ENCODE results near the gene STIM1. TPM values are rescaled to one million over a fixed set of nuclear protein-coding genes. Genes with fewer than 3 reads are reported as not detected.

The STIM1 gene
- total and polyA plus RNA-seq, 7 donors = 52.1 to 147 (median 109) TPM

DNA sequence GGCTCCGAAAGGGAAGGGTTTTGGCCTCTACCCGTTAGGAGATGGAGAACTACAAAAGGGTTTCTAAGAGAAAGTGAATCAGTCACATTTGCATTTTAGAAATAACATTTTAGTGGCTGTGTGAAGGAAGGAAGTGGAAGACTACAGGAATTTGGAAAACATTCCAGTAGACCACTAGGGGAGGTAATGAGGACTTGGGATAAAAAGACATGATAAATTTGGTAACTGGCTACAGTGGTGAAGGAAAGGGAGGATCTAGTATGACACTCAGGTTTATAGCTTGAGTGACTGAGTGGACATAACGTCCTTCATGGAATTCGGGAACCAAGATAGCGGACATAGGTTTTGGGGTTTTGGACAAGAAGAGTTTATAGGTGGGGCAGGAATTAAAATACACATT lies 232.1 kb downstream of the STIM1 start:
- H3K9me3 ChIP-seq = no peaks in the 10 kb centered on the region
- H3K27me3 ChIP-seq (ENCODE audit: insufficient read depth in 3 of 3, low read length in 2 of 3) = no peaks in the 10 kb centered on the region
- 90 to 94% (median 94%) methylated on average over 5 of the region's 5 CpGs for WGBS, 3 donors
- no peak for DNase-seq
- no peaks in the 10 kb centered on the region for H3K4me1 ChIP-seq
- TF ChIP-seq, protein P1, sequence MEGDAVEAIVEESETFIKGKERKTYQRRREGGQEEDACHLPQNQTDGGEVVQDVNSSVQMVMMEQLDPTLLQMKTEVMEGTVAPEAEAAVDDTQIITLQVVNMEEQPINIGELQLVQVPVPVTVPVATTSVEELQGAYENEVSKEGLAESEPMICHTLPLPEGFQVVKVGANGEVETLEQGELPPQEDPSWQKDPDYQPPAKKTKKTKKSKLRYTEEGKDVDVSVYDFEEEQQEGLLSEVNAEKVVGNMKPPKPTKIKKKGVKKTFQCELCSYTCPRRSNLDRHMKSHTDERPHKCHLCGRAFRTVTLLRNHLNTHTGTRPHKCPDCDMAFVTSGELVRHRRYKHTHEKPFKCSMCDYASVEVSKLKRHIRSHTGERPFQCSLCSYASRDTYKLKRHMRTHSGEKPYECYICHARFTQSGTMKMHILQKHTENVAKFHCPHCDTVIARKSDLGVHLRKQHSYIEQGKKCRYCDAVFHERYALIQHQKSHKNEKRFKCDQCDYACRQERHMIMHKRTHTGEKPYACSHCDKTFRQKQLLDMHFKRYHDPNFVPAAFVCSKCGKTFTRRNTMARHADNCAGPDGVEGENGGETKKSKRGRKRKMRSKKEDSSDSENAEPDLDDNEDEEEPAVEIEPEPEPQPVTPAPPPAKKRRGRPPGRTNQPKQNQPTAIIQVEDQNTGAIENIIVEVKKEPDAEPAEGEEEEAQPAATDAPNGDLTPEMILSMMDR (IDR thresholded peaks at IDR 0.05) = no peak
- H3K36me3 ChIP-seq (ENCODE audit: insufficient read depth in 1 of 2, low read depth in 1 of 2) = peaks cover 12 to 90% of the 10 kb centered on the region in 2 donors
- intact Hi-C loops (cut with DNase I) = no loop called here
- no peak overlapping the region for H3K4me3 ChIP-seq
- ATAC-seq = no peak
- no peak overlapping the region for H3K27ac ChIP-seq

DNA sequence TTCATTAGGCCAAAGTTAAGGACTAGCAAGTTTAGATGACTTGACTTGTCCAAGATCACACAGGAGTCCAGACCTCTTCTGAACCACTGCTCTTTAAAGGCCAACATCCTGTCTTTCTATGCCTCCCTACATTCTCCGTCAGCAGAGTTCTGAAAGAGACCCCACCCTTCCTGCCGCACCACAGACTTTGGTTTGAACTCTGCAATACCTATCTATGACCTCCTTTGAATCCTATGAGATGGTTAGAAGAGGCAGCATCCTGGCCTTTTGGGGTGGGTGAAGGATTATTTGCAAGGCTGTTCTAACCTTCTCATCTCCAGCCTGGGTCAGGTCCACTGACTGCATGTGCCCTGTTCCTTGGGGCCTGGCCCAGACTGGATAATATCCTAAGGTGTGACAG lies 234.8 kb downstream of the STIM1 start:
- ATAC-seq (no peak), DNase-seq (no peak)
- Histone ChIP-seq H3K36me3 (ENCODE audit: insufficient read depth in 1 of 2, low read depth in 1 of 2) (peaks cover 10 to 63% of the 10 kb centered on the region in 2 donors), H3K27ac (no peak overlapping the region), H3K9me3 (no peaks in the 10 kb centered on the region), H3K4me1 (no peaks in the 10 kb centered on the region), H3K27me3 (ENCODE audit: insufficient read depth in 3 of 3, low read length in 2 of 3) (no peaks in the 10 kb centered on the region), H3K4me3 (no peak overlapping the region)
- TF ChIP-seq, protein P1 (IDR thresholded peaks at IDR 0.05) = no peak
- WGBS, 3 donors = 69 to 84% (median 76%) methylated on average over 2 of the region's 2 CpGs
- intact Hi-C loops (cut with DNase I) = no loop called here

DNA sequence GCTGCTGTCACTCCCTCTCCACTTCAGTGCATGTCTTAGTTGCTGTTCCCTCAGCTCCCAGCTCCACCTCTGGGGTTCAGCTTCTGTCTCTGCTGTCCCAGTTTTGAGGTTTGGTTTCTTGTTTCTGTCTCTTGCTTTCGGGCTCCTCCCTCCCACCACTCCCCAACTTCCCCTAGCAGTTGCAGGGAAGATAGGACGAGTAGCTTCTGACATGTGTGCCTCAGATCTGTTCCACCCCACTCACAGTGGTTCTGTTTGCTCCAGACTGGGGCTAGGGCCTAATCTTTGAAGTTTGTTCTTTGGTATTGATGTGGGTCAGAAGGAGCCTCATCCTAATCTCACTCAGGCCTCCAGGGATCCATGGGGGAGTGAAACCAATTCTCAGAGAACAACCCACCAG lies 236.6 kb downstream of the STIM1 start:
- DNase-seq (no peak), ATAC-seq (no peak)
- TF ChIP-seq, protein P1 (IDR thresholded peaks at IDR 0.05) = no peak
- no peaks in the 10 kb centered on the region for H3K9me3 ChIP-seq
- H3K27me3 ChIP-seq (ENCODE audit: insufficient read depth in 3 of 3, low read length in 2 of 3) = no peaks in the 10 kb centered on the region
- 21 to 56% (median 24%) methylated on average over 2 of the region's 2 CpGs for WGBS, 3 donors
- no peak overlapping the region for H3K27ac ChIP-seq
- H3K4me3 ChIP-seq = no peak overlapping the region
- peaks cover 10% of the 10 kb centered on the region for H3K4me1 ChIP-seq
- intact Hi-C loops (cut with DNase I) = no loop called here
- peaks cover 5 to 47% of the 10 kb centered on the region in 2 donors for H3K36me3 ChIP-seq (ENCODE audit: insufficient read depth in 1 of 2, low read depth in 1 of 2)

DNA sequence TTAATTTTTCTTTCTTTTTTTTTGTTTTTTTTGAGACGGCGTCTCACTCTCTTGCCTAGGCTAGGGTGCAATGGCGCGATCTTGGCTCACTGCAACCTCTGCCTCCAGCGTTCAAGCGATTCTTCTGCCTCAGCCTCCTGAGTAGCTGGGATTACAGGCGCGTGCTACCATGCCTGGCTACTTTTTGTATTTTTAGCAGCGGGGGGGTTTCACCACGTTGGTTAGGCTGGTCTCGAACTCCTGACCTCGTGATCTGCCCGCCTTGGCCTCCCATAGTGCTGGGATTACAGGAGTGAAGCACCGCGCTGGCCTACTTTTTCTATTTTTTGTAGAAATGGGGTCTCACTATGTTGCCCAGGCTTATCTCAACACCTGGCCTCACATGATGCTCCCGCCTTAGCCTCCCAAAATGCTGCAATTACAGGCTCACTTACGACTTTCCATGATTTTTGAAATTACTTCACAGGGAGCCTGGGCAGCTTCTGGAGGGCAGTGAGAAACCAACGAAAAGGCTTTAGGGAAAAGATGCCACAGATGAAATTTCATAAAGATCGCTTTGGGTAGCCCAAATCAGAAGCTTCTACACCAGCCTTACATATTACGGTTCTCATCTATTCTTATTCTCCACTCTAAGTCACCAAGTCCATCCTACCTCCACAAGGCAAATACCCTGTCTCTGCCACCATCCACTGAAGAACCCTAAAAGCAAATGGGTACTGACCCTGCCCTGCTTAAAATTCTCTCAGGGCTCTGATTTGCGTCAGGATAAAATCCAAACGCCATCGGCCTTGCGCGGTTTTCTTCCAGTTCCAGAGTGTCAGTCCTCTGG lies 238.3 kb downstream of the STIM1 start:
- Histone ChIP-seq H3K4me3 (peak overlapping the region; percentile 88), H3K27me3 (ENCODE audit: insufficient read depth in 3 of 3, low read length in 2 of 3) (no peaks in the 10 kb centered on the region), H3K4me1 (peaks cover 11% of the 10 kb centered on the region), H3K36me3 (ENCODE audit: insufficient read depth in 1 of 2, low read depth in 1 of 2) (peaks cover 3 to 30% of the 10 kb centered on the region in 2 donors), H3K27ac (peak overlapping the region; percentile 97), H3K9me3 (no peaks in the 10 kb centered on the region)
- ATAC-seq = peak in 2 of 4 donors; percentile 2 to 5
- DNase-seq = no peak
- intact Hi-C loops (cut with DNase I) = no loop called here
- TF ChIP-seq, protein P1 (IDR thresholded peaks at IDR 0.05) = no peak
- 66 to 69% (median 69%) methylated on average over 25 of the region's 25 CpGs for WGBS, 3 donors

Data from psoas muscle (tissue), 8 donors.